Body of pancreas (tissue), 4 donors: ENCODE data around the gene CSGALNACT2. TPM values are rescaled to one million over a fixed set of nuclear protein-coding genes. Genes with fewer than 3 reads are reported as not detected.

Experiments used
- ATAC-seq: fragments of 150-250 bp; one replicate; pipeline ENCODE4 v1.9.1; 2016
- DNase-seq, 4 donors: peaks; one replicate each; pipeline ENCODE4 v3.0.0-alpha.2; 2019
- H3K27ac ChIP-seq, 4 donors: fragments of 200-600 bp; sonication (generic); 1 replicate in 3 of 4; 2 replicates in 1 of 4; pipeline versions ENCODE4 v1.5.1 to v1.6.1; 2016 to 2019; ENCODE audit warnings: mild to moderate bottlenecking in 1 of 4, mixed read lengths in 1 of 4, moderate library complexity in 1 of 4
- H3K27me3 ChIP-seq, 2 donors: fragments of 200-600 bp; sonication (generic); one replicate each; pipeline ENCODE4 v1.6.0; 2016; ENCODE audit warnings: mild to moderate bottlenecking in 1 of 2
- H3K36me3 ChIP-seq, 2 donors: fragments of 200-600 bp; sonication (generic); replicated peaks in 1 of 2; 2 replicates each; pipeline ENCODE4 v1.5.1; 2016; ENCODE audit warnings: low read depth in 2 of 2; ENCODE audit not compliant: insufficient read depth in 1 of 2
- H3K4me1 ChIP-seq: fragments of 200-600 bp; sonication (generic); one replicate; pipeline ENCODE4 v1.6.0; 2016
- H3K4me3 ChIP-seq, 2 donors: fragments of 200-600 bp; sonication (generic); 1 replicate in 1 of 2; 2 replicates in 1 of 2; pipeline ENCODE4 v1.5.1; 2016 to 2019
- H3K9me3 ChIP-seq, 3 donors: fragments of 200-600 bp; sonication (generic); 1 replicate in 2 of 3; 2 replicates in 1 of 3; pipeline ENCODE4 v1.5.1; 2016
- POLR2A ChIP-seq, 3 donors: fragments of 450-650 bp; IDR thresholded peaks; one replicate each; pipeline ENCODE4 v1.6.1; 2016; ENCODE audit warnings: antibody characterized with exemption in 3 of 3, mild to moderate bottlenecking in 2 of 3
- WGBS, 2 donors: methylation state at CpG; one replicate each; pipeline ENCODE4 v1.1.5; 2017; 5-methylcytosine and 5-hydroxymethylcytosine counted together
- intact Hi-C: fragments of 100-400 bp; cut with DNase I; formaldehyde crosslinking; loops from one replicate; pipeline ENCODE4 v1.15.1; 2023
- total RNA-seq, 2 donors: library from RNA; depleted of rRNA; stranded (reverse); fragments of >200 nt; gene quantifications; one replicate each; pipeline ENCODE4 v1.1.0, GENCODE V29; 2016
- TF ChIP-seq, protein P1 (sequence below), 7 experiments: fragments of 450-650 bp in 4 of 7; fragments of 200-600 bp in 3 of 7; sonication (generic) in 3 of 7; IDR thresholded peaks; one replicate each; pipeline ENCODE4 v1.5.1; 2016 to 2019; ENCODE audit warnings: antibody characterized with exemption in 7 of 7

CSGALNACT2 gene
- total RNA-seq, 2 donors from 2014 or later = 6.9 to 9.6 TPM

DNA sequence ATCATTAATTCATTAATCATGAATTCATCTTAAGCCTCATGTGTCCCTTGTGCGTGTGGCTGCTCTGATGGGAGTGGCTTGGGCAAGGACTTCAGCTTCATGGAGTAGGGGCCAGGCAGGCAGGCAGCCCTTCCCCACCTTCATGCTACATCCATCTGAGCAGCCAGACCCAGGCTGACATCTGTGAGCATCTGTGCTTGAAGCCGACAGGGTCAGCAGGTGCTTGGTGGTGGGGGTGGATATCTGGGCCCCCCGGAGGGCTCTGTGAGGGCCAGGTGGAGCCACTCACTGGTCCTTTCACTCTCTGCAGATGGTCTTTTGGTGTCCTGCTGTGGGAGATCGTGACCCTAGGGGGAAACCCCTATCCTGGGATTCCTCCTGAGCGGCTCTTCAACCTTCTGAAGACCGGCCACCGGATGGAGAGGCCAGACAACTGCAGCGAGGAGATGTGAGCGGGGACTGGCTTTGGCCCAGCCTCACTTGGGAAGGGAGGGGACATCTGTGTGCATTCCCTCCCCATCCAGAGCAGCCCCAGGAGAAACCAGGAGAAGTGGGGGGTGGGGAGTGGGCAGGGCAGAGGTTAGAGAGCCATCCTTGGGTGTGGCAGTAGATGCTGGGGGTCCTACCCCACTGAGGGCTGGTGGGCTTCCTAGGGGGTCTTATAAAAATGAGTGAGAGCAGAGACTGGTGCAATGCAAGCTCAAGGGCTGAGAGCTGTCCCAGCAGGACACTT lies 14.7 kb upstream of the CSGALNACT2 start:
- H3K27me3 ChIP-seq = no peaks in the 10 kb centered on the region
- DNase-seq (peak in 1 of 4 donors; percentile 6), ATAC-seq (no peak)
- no peak overlapping the region for H3K27ac ChIP-seq
- intact Hi-C loops = no loop called here
- H3K4me1 ChIP-seq = no peaks in the 10 kb centered on the region
- TF ChIP-seq POLR2A (IDR thresholded peaks at IDR 0.05) = no peak
- TF ChIP-seq, protein P1, sequence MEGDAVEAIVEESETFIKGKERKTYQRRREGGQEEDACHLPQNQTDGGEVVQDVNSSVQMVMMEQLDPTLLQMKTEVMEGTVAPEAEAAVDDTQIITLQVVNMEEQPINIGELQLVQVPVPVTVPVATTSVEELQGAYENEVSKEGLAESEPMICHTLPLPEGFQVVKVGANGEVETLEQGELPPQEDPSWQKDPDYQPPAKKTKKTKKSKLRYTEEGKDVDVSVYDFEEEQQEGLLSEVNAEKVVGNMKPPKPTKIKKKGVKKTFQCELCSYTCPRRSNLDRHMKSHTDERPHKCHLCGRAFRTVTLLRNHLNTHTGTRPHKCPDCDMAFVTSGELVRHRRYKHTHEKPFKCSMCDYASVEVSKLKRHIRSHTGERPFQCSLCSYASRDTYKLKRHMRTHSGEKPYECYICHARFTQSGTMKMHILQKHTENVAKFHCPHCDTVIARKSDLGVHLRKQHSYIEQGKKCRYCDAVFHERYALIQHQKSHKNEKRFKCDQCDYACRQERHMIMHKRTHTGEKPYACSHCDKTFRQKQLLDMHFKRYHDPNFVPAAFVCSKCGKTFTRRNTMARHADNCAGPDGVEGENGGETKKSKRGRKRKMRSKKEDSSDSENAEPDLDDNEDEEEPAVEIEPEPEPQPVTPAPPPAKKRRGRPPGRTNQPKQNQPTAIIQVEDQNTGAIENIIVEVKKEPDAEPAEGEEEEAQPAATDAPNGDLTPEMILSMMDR (IDR thresholded peaks at IDR 0.05) = no peak
- WGBS, 2 donors = 83 to 85% methylated on average over 2 to 9 of the region's 9 CpGs
- H3K4me3 ChIP-seq = no peak overlapping the region
- H3K9me3 ChIP-seq = no peaks in the 10 kb centered on the region
- H3K36me3 ChIP-seq = no peaks in the 10 kb centered on the region

DNA sequence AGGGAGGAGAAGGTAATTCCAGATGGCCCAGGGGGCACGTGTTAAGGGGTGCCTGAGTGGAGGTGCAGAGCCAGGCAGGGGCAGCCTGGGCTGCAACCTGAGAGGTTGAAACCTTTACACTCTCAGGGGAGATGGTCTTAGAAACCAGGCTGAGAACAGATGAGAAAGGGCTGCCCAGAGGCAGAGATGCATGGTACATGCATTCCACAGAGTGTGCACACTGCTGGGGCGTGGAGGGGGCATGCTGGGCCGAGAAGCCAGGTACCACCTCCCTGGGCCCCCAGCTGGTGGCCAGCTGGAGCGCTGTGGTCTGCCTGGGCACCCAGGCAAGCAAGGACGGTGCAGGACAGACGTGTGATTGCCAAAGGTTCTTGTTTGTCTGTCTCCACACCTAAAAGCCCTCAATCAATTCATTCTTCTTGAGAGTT lies 14.1 kb upstream of the CSGALNACT2 start:
- Histone ChIP-seq H3K27ac (no peak overlapping the region), H3K9me3 (no peaks in the 10 kb centered on the region), H3K27me3 (no peaks in the 10 kb centered on the region), H3K4me1 (no peaks in the 10 kb centered on the region), H3K36me3 (no peaks in the 10 kb centered on the region), H3K4me3 (no peak overlapping the region)
- peak in 1 of 4 donors; percentile 3 for DNase-seq
- TF ChIP-seq, protein P1 (IDR thresholded peaks at IDR 0.05) = no peak
- TF ChIP-seq POLR2A (IDR thresholded peaks at IDR 0.05) = no peak
- intact Hi-C loops = no loop called here
- ATAC-seq = no peak
- WGBS, 2 donors = 73 to 82% methylated on average over 6 of the region's 6 CpGs

DNA sequence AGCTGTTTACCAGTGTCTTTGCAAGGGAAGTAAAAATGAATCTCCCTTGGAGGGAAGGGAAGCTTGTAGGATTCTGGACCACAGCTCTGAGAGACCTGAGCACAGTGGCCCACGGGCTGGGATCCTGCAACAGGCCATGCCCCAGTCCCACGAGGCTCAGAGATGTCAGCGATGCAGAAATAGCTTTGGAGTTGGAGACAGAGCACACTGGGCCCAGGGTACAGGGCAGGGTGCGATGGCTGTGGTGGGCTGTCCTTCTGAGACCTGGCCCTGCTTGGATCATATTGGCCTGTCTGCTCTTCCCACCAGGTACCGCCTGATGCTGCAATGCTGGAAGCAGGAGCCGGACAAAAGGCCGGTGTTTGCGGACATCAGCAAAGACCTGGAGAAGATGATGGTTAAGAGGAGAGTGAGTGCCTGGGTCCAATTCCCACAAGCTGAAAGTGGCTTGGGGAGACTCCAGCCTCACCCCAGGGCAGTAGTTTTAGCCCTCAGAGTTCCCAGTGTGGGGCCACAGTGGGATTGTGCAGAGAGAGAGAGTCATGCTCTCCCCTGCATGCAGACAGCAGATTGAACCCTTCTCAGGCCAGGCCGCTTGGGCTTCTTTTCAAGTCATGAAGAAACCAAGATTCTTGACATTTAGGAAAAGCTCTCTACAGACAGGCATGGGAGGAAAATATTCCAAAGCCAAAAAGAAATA lies 13.5 kb upstream of the CSGALNACT2 start:
- Histone ChIP-seq H3K9me3 (no peaks in the 10 kb centered on the region), H3K36me3 (no peaks in the 10 kb centered on the region), H3K4me3 (no peak overlapping the region), H3K4me1 (no peaks in the 10 kb centered on the region), H3K27ac (no peak overlapping the region), H3K27me3 (no peaks in the 10 kb centered on the region)
- DNase-seq (no peak), ATAC-seq (no peak)
- TF ChIP-seq, protein P1 (IDR thresholded peaks at IDR 0.05) = no peak
- no peak for TF ChIP-seq POLR2A (IDR thresholded peaks at IDR 0.05)
- intact Hi-C loops = no loop called here
- 81 to 87% methylated on average over 5 to 9 of the region's 9 CpGs for WGBS, 2 donors

DNA sequence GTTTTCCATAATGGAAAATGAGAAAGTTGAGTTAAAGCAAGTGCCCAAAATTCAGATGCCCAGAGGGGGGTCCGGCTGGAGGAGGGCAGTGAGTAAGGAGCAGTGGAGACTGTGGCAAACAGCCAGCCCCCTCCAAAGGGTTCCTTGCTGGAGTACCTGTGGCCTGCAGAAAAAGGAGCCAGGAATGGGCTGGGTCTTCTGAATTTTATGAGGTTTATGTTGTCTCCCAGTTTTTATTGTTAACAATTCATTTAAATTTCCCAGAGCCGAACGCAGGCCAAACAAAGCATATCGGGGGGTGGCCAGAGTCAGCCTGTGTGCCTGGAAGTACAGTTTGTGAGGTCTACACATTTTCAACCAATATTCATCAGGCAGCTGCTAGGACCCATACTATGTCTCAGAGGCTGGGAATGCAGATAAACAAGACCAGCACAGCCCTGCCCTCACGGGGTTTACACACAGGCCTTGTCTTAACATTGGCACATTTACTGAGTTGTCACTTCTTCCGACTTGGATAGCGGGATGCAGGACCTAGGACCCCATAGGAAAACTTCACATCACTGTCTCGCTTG lies 12.9 kb upstream of the CSGALNACT2 start:
- intact Hi-C loops = no loop called here
- no peaks in the 10 kb centered on the region for H3K27me3 ChIP-seq
- no peak for DNase-seq

More for the DNA sequence above, 12.9 kb upstream of the CSGALNACT2 start:
- H3K36me3 ChIP-seq = no peaks in the 10 kb centered on the region
- H3K27ac ChIP-seq = no peak overlapping the region
- no peak for ATAC-seq
- no peaks in the 10 kb centered on the region for H3K9me3 ChIP-seq
- no peaks in the 10 kb centered on the region for H3K4me1 ChIP-seq
- H3K4me3 ChIP-seq = no peak overlapping the region
- WGBS, 2 donors = 81 to 87% methylated on average over 8 of the region's 8 CpGs
- TF ChIP-seq, protein P1 (IDR thresholded peaks at IDR 0.05) = no peak
- no peak for TF ChIP-seq POLR2A (IDR thresholded peaks at IDR 0.05)
